Measurements from ENCODE around the gene PXN.
"Not testable (repeated sequence)": the region's sequence is repeated elsewhere in the genome, so short reads cannot be mapped to it uniquely, and the experiment has no call there.

Gene PXN

DNA sequence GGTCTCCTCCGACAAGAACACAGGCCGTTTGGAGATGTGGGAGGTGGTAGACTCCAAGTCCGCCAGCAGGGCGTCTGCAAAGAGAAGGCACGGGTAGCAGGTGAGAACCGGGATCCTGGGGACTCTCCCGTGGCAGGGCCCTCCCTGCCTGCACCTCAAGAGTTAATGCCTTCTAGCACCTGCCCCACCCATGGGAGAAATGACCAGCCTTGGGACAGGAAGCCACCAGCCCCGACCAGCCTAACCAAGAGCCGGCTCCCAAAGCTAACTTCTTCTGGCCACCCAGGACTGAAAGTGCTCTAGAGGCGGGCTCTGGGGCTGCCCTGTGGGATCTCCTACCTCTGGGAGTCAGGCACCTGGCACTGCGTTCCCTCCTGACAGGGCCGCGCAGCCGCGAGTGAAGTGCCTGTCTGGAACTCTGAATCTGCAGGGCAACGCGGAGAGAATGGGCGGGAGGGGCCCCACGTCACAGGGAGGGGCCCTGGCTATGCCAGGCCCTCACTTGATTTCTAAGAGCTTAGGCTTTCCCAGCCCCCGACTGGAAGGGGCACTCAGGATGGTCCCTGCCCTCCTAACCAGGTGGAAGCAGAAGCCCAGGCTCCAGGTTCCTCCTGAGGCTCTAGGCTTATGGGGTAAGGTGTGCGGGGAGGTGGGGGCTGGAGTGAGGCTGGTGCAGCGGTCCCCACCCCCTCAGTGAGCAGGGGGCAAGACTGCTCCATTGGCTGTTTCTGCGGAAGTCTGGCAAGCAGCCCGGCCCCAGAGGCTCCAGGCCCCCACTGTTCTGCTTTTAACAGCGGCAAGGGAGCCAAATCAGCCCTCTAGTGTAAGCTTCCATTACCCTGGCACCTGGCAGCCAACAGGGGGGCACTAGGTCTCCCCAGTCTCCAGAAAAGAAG is 41.0 kb downstream of the PXN start:
- DNase-seq, result no peak

- no peak for DNase-seq
Measured at GRCh38 chr12:120223458-120224303, 41.8 kb downstream of the PXN start.

DNA sequence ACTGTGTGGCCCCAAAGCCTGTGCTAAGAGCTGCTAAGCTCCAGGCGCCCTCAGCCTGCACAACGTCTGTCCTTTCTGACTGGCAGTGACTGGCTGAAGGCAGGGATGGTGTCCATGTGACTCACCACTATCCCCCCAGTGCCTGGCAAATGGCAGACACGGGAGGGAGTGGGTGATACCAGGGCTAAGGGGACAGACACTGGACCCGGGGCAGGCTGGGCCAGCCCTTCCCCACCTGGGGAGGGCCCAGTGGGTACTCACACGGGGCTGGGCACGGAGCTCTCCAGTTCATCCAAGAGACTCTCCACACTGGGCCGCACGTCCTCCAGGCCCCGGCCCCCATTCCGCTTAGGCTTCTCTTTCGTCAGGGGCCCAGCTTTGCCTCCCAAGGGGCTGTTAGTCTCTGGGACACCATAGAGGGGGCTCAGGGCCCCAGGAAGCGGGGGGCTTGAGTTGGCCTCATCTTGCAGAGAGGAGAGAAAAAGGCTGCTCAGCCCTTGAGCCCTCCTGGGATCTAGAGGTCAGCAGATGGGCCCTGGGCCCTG is 43.2 kb downstream of the PXN start:
- DNase-seq, result no peak

- no peak for DNase-seq
Measured at GRCh38 chr12:120221576-120221900, 44.0 kb downstream of the PXN start.

DNA sequence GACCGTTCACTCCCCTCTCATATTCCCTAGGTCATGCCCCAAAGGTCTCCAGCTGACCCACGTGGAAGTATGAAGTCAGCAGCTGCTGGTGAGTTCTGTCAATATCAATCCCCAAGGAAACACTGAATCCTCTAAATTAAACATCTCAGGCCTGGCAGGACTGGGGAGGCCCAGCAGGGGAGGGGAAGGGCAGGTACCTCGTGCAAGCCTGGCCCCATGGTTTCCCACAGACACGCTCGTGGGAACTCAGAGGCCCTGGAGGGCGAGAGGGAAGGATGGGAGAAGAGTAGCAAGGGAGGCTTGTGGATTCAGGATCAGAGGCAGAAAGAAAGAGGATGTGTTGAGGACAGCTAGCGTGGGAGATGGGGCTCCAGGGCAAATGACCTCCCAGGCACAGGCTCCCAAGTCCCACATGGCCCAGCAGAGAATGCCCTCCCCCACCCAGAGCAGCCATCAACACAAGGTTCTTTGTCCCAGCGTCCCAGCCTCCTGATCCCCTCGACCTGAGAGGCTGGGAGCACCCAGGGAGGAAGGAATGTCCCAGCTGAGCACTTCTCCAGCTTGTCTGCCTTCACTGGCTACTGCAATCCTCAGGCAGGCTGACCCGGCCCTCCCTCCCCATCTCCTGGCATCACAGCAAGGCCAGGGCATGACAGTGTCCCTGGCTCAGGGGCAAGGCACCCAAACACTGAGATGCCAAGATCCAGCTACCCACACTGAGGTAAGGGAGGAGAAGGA is 44.5 kb downstream of the PXN start:
- no peak for DNase-seq

- DNase-seq, result no peak
Measured at GRCh38 chr12:120218680-120219606, 46.6 kb downstream of the PXN start.

DNA sequence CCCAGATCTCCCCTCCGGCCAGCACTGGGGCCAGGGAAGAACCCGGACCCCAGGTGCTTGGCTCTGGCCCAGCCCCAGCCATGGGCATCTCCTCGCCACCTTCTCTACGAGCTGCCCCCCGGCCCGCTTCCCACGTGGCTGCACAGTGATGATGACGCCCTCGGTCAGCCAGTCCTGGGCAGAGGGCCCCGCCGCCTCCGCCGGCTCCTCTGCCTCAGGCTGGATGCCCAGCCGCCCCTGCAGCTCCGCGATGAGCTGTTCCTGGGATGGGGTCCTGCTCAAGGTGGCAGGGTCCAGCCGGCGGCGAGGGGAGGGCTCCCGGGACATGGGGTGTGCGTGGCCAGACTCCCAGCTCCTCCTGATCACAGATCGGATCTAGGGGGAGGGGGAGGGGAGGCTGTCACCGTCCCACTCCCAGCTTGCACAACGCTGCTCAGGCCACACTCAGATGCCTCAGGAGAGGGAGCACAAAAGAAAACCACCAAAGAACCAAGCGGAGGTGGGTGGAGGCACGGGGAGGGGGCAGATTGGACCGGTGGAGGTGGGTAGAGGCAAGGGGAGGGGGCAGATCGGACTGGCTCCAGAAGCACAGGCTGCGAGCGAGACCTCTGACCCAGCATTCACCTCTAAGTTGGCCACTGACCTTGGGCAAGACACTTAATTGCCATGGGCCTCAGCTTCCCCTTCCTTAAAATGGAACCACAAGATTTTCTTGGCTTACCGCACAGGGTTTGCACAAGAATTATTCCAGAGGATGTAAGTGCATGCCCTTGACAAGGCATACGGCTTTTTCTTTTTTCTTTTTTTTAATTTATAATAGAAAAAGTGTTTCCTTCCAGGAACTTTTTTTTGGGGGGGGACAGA is 48.6 kb downstream of the PXN start:
- DNase-seq, result no peak

- DNase-seq, result no peak
Measured at GRCh38 chr12:120215766-120216735, 49.5 kb downstream of the PXN start.

DNA sequence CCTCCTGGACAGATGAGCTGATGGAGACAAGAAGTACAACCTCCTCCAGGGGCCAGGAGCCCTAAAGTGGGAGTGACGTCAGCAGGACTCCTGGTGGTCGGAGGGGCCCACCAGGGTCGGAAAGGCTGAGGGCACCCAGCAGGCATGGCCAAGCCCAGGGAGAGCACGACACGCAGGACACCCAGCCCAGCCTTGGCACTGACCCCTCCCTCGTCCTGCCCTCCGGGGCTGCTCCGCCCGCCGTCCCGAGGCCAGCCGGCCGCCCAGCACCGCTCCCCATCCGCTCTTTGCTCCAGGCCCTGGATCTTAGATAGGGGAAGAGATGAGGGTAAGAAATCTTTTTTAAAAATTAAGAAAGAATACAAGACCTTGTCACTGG is 50.2 kb downstream of the PXN start:
- DNase-seq, result no peak

GRCh38 chr12:120214626-120215356 is 50.7 kb downstream of the PXN start:
- no peak for DNase-seq

DNA sequence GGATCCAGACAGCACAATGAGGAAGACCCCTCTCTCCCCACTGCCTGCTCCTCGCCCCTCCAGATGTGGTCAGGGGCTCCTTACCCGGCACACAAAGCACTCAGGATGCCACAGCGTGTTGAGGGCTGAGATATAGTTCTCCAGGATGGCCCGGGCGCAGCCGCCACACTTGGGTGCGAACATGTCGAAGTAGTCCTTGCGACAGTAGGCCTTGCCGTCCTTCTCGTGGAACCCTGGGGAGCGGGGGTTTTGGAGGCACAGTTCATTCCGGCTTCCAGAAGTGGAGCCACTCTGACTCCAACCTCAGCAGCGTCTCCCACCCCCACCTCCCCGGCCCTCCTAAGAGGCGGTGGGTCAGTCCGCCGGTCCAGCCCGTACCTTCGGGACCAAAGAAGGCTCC is 51.8 kb downstream of the PXN start:
- DNase-seq, result no peak

GRCh38 chr12:120213182-120213581 is 52.3 kb downstream of the PXN start:
- not testable (repeated sequence) for DNase-seq

DNA sequence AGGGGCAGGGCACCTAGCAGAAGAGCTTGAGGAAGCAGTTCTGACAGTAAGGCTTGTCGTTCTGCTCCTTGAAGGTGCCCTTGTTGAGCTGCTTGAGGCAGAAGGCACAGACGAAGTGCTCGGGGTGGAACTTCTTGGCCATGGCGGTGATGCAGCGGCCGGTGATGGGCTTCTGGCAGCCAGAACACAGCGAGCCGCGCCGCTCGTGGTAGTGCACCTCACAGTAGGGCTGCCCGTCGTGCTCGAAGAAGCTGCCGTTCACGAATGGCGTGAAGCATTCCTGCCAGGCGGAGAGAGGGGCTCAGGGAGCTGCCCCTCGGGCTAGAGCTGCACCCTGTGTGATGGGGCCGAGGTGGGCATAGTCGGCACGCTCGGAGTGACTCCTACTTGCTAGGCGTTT is 53.2 kb downstream of the PXN start:
- no peak for DNase-seq

- DNase-seq, result no peak
Measured at GRCh38 chr12:120211904-120212283, 53.6 kb downstream of the PXN start.

- no peak for DNase-seq
Measured at GRCh38 chr12:120211243-120211903, 54.2 kb downstream of the PXN start.

DNA sequence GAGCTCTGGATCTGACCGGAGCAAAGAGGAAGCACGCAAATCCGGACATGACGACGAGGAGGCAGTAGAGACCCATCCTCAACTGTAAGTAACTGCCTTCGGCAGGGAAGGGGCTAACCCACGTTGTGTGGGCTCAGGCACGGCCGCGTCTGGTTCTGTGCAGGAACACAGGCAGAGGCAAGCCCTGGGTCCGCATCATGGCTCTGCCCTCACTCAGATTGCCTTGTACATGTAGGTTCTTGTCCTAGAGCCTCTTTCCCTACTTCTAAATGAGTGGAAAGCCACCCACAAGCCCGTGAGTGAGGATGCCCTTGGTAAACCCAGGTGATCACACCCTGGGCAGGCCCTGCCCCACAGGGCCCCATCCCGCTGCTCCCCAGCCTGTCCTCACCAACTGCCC is 55.7 kb downstream of the PXN start:
- DNase-seq, result no peak

GRCh38 chr12:120207227-120207626 is 58.3 kb downstream of the PXN start:
- no peak for DNase-seq

GRCh38 chr12:120206781-120207180 is 58.7 kb downstream of the PXN start:
- DNase-seq, result not testable (repeated sequence)

GRCh38 chr12:120206228-120206627 is 59.3 kb downstream of the PXN start:
- no peak for DNase-seq

All from CD4-positive, alpha-beta T cell treated with Interleukin-1 beta for 1 hour (primary cell).